Pancreas (tissue), 10 donors: ENCODE results near the gene ANKRD44. TPM values are rescaled to one million over a fixed set of nuclear protein-coding genes. Genes with fewer than 3 reads are reported as not detected.
"Not testable (repeated sequence)": the region's sequence is repeated elsewhere in the genome, so short reads cannot be mapped to it uniquely, and the experiment has no call there.

Source experiments
- ATAC-seq, 4 donors: fragments of 200-7000 bp; cut with Tn5 transposase; one replicate each; pipeline versions ENCODE4 v1.8.0 to v1.9.1; 2020; ENCODE audit warnings: mild to moderate bottlenecking in 4 of 4, moderate library complexity in 4 of 4
- DNase-seq, 6 donors: peaks; one replicate each; pipeline ENCODE4 v3.0.0-alpha.2; 2020
- FAIRE-seq: peaks from 2 replicates; lab custom pipeline; 2012; peaks lifted over from hg19 to GRCh38; lab: Jason Lieb, UNC
- H3K27ac ChIP-seq, 4 donors: fragments of 200-600 bp; sonication (generic); 1 replicate in 3 of 4; 2 replicates in 1 of 4; pipeline versions ENCODE4 v1.5.0 to v1.8.0; 2020
- H3K27me3 ChIP-seq, 4 donors: fragments of 200-600 bp; one replicate each; pipeline ENCODE4 v1.8.0; 2021
- H3K36me3 ChIP-seq, 3 donors: fragments of 200-600 bp; sonication (generic) in 1 of 3; one replicate each; pipeline versions ENCODE4 v1.5.0 to v1.8.0; 2020 to 2021
- H3K4me1 ChIP-seq, 3 donors: fragments of 200-600 bp; one replicate each; pipeline ENCODE4 v1.8.0; 2021
- H3K4me3 ChIP-seq, 4 donors: fragments of 200-600 bp; sonication (generic) in 2 of 4; one replicate each; pipeline versions ENCODE4 v1.5.0 to v1.8.0; 2020 to 2021
- H3K9me3 ChIP-seq, 4 donors: fragments of 200-600 bp; one replicate each; pipeline ENCODE4 v1.8.0; 2021
- WGBS, 2 donors: extraction: QIAGEN DNeasy Blood & Tissue Kit; methylation state at CpG; one replicate each; pipeline ENCODE4 v1.1.7; 2013; 5-methylcytosine and 5-hydroxymethylcytosine counted together
- intact Hi-C, 3 donors: fragments of 100-400 bp; cut with DNase I; formaldehyde crosslinking; loops; one replicate each; pipeline versions ENCODE4 v1.11.1 to v1.14.2; 2022
- polyA plus RNA-seq, 2 donors: library from polyadenylated mRNA; stranded (reverse); fragments of 200-250 nt; gene quantifications; one replicate each; pipeline ENCODE4 v1.2.3, GENCODE V29; 2013
- total RNA-seq, 6 donors: library from RNA; stranded (reverse); fragmentation: NEBNext Ultra II Directional in 4 of 6; extraction: Animal tissue kit (Norgen Biotek cat#: 25700) in 4 of 6; gene quantifications; one replicate each; pipeline versions ENCODE4 v1.2.1 to v1.2.4, GENCODE V29; 2021 to 2023
- TF ChIP-seq, protein P1 (sequence below), 4 donors: fragments of 200-600 bp; sonication (generic) in 3 of 4; IDR thresholded peaks; one replicate each; pipeline versions ENCODE4 v1.5.0 to v1.8.0; 2021; ENCODE audit warnings: antibody characterized with exemption in 4 of 4
- donor health status: healthy with polysubstance abuse.
- donor health status: DM: no; HTN: no; CAD: no; lungs with moderate emphysema.
- donor health status: DM: no; HTN: no; CAD: no.
- donor health status: control.
- donor health status: control.
- donor health status: Bipolar disorder and iron deficiency.
- donor health status: DM: yes; HTN: yes; CAD: no.
- donor health status: DM: no; HTN: no; CAD: no.
- donor health status: DM: no; HTN: no; CAD: no.
- donor health status: DM: yes; HTN: yes; CAD: no.

Gene ANKRD44
- total and polyA plus RNA-seq, 8 donors: 1.9 to 12.5 (median 7.7) TPM

DNA sequence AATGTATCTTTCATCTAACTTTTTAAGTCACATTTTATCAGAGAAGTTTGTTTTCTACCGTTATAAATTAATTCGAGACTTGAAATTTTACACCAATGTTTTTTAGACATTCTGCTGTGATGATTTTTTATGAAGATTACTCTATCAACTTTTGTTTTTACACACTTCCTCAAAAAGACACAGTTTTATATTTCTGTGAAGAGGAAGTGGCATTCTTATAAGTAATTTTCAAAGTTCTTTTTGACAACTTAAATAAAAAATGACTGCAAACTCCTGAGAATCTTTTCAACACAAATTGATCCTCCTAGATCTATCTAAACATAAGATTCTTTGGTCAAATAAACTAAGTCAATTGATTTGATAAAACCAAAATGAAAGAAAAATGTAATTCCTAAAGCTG, 13.7 kb downstream of the ANKRD44 start:
- ATAC-seq: no peak
- no peaks in the 10 kb centered on the region for H3K27me3 ChIP-seq
- 83 to 89% methylated on average over 2 of the region's 2 CpGs for WGBS, 2 donors

DNA sequence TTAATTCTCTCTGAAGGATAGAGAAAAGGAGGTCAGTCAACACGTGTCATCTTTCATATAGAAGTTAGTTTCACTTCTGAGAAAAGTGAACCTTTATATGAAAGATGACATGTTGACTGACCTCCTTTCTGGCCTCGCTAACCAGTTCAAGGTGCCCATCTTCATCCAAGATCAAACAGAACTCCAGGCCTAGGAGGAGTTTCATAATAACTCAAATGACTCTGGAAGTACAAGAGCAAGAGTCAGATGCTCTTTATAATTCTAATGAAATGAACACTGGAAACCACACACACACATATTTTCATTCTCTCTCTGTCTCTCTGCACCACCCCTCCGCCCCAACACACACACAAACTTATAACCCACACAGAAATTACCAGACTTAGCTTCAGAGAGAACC, 16.3 kb downstream of the ANKRD44 start:
- DNase-seq (no peak), FAIRE-seq (no peak), ATAC-seq (peak in 1 of 4 donors; percentile 12)
- Histone ChIP-seq H3K36me3 (no peaks in the 10 kb centered on the region), H3K4me3 (no peak overlapping the region), H3K9me3 (no peaks in the 10 kb centered on the region), H3K27ac (no peak overlapping the region), H3K27me3 (no peaks in the 10 kb centered on the region), H3K4me1 (no peaks in the 10 kb centered on the region)
- WGBS, 2 donors: 85 to 91% methylated on average over 3 of the region's 3 CpGs
- intact Hi-C loops: no loop called here
- TF ChIP-seq, protein P1, sequence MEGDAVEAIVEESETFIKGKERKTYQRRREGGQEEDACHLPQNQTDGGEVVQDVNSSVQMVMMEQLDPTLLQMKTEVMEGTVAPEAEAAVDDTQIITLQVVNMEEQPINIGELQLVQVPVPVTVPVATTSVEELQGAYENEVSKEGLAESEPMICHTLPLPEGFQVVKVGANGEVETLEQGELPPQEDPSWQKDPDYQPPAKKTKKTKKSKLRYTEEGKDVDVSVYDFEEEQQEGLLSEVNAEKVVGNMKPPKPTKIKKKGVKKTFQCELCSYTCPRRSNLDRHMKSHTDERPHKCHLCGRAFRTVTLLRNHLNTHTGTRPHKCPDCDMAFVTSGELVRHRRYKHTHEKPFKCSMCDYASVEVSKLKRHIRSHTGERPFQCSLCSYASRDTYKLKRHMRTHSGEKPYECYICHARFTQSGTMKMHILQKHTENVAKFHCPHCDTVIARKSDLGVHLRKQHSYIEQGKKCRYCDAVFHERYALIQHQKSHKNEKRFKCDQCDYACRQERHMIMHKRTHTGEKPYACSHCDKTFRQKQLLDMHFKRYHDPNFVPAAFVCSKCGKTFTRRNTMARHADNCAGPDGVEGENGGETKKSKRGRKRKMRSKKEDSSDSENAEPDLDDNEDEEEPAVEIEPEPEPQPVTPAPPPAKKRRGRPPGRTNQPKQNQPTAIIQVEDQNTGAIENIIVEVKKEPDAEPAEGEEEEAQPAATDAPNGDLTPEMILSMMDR (IDR thresholded peaks at IDR 0.05): no peak

More for the DNA sequence above, 13.7 kb downstream of the ANKRD44 start:
- Histone ChIP-seq H3K27ac (peak overlapping the region in 1 of 4 donors; percentile 4), H3K4me3 (no peak overlapping the region), H3K36me3 (no peaks in the 10 kb centered on the region), H3K9me3 (no peaks in the 10 kb centered on the region), H3K4me1 (no peaks in the 10 kb centered on the region)
- TF ChIP-seq, protein P1 (IDR thresholded peaks at IDR 0.05): no peak
- intact Hi-C loops: no loop called here
- DNase-seq: no peak
- FAIRE-seq: no peak

DNA sequence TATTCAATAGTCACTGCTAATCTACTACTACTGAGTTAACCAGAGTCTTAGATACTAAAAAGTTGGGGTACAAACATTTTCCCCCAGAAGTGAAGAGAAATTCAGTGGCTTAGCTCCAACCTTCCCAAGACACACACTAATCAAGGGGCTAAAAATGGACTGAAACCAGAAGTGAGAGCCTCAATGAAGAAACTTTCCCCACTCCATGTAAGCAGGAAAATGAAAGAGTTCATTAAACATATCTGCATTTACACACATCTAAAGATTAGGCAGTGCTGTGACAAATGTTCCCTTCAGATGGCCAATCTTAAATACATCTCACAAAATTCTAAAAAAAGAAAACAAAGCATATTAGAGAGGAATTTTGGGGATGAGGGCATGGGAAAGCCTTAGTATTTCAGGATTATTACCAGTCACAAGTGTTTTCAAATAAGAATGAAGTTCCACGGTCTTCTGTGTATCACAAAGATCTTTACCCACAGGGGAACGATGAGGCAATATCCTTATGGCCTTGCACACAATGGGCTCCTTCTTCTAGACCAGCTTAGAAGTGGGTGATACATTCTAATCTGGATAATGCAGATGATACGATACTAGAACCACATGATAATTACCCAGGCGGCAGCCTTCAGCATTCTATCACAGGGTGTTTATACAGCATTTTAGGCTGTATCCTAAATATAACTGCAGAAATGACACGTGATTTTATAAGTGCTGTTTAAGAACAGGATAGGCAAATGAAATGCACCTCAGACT, 17.1 kb downstream of the ANKRD44 start:
- intact Hi-C loops: no loop called here
- FAIRE-seq (no peak), ATAC-seq (peak in 2 of 4 donors; percentile 11 to 38), DNase-seq (no peak)
- no peaks in the 10 kb centered on the region for H3K4me1 ChIP-seq
- TF ChIP-seq, protein P1 (IDR thresholded peaks at IDR 0.05): no peak
- H3K36me3 ChIP-seq: no peaks in the 10 kb centered on the region
- no peaks in the 10 kb centered on the region for H3K27me3 ChIP-seq
- no peaks in the 10 kb centered on the region for H3K9me3 ChIP-seq
- H3K4me3 ChIP-seq: no peak overlapping the region
- H3K27ac ChIP-seq: no peak overlapping the region
- WGBS, 2 donors: 77 to 83% methylated on average over 5 of the region's 5 CpGs

DNA sequence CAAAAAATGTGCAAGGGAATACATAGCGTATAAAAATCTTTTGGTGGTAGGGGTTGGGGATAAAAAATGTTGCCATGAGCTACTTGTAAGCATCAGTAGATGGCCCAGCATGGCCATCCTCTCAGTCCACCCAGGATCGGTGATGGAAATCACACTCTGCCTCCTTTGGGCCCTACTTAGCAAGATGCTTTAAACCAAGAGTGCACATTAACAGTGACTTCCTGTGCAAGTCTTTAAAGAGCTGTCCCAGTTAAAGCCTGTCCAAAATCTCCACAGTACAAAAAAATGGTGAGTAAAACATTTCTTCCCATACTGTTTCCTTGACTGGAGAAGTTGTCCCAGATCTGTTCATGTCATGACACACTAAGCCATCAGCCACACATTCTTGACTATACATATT, 18.0 kb downstream of the ANKRD44 start:
- H3K4me1 ChIP-seq: no peaks in the 10 kb centered on the region
- no peak for DNase-seq
- TF ChIP-seq, protein P1 (IDR thresholded peaks at IDR 0.05): no peak
- ATAC-seq: no peak
- H3K9me3 ChIP-seq: no peaks in the 10 kb centered on the region
- no peak for FAIRE-seq
- H3K4me3 ChIP-seq: no peak overlapping the region
- H3K36me3 ChIP-seq: no peaks in the 10 kb centered on the region
- H3K27ac ChIP-seq: no peak overlapping the region
- H3K27me3 ChIP-seq: no peaks in the 10 kb centered on the region
- 95 to 100% methylated on average over 2 of the region's 2 CpGs for WGBS, 2 donors
- intact Hi-C loops: no loop called here

DNA sequence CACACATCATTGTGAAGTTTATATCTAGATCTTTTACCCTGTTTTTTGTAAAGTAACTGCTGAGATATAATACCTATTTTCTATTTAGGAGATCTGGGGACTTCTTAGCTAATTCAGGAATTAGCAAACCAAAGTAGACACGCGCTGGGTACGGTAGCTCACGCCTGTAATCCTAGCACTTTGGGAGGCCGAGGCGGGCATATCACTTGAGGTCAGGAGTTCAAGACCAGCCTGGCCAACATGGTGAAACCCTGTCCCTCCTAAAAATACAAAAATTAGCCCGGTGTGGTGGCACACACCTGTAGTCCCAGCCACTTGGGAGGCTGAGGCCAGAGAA, 23.0 kb downstream of the ANKRD44 start:
- H3K27me3 ChIP-seq, H3K36me3 ChIP-seq, H3K27ac ChIP-seq, ATAC-seq, H3K4me3 ChIP-seq, DNase-seq, FAIRE-seq, H3K4me1 ChIP-seq, H3K9me3 ChIP-seq, intact Hi-C loops: not testable (repeated sequence)
- WGBS, 2 donors: 90 to 99% methylated on average over 7 of the region's 7 CpGs
